HG02884 (cell line): Measurements from ENCODE around the gene MCF2L2.
"Not testable (repeated sequence)": the region's sequence is repeated elsewhere in the genome, so short reads cannot be mapped to it uniquely, and the experiment has no call there.

Experiments used
- ATAC-seq: cut with Tn5 transposase; IDR thresholded peaks from one replicate; pipeline ENCODE4 v1.9.1; 2021; ENCODE audit warnings: mild to moderate bottlenecking, moderate library complexity; ENCODE audit not compliant: unreplicated experiment

MCF2L2 gene, protein sequence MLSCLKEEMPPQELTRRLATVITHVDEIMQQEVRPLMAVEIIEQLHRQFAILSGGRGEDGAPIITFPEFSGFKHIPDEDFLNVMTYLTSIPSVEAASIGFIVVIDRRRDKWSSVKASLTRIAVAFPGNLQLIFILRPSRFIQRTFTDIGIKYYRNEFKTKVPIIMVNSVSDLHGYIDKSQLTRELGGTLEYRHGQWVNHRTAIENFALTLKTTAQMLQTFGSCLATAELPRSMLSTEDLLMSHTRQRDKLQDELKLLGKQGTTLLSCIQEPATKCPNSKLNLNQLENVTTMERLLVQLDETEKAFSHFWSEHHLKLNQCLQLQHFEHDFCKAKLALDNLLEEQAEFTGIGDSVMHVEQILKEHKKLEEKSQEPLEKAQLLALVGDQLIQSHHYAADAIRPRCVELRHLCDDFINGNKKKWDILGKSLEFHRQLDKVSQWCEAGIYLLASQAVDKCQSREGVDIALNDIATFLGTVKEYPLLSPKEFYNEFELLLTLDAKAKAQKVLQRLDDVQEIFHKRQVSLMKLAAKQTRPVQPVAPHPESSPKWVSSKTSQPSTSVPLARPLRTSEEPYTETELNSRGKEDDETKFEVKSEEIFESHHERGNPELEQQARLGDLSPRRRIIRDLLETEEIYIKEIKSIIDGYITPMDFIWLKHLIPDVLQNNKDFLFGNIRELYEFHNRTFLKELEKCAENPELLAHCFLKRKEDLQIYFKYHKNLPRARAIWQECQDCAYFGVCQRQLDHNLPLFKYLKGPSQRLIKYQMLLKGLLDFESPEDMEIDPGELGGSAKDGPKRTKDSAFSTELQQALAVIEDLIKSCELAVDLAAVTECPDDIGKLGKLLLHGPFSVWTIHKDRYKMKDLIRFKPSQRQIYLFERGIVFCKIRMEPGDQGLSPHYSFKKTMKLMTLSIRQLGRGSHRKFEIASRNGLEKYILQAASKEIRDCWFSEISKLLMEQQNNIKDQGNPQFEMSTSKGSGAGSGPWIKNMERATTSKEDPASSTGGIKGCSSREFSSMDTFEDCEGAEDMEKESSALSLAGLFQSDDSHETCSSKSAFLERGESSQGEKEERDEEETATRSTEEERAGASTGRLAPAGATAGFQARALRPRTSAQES

DNA sequence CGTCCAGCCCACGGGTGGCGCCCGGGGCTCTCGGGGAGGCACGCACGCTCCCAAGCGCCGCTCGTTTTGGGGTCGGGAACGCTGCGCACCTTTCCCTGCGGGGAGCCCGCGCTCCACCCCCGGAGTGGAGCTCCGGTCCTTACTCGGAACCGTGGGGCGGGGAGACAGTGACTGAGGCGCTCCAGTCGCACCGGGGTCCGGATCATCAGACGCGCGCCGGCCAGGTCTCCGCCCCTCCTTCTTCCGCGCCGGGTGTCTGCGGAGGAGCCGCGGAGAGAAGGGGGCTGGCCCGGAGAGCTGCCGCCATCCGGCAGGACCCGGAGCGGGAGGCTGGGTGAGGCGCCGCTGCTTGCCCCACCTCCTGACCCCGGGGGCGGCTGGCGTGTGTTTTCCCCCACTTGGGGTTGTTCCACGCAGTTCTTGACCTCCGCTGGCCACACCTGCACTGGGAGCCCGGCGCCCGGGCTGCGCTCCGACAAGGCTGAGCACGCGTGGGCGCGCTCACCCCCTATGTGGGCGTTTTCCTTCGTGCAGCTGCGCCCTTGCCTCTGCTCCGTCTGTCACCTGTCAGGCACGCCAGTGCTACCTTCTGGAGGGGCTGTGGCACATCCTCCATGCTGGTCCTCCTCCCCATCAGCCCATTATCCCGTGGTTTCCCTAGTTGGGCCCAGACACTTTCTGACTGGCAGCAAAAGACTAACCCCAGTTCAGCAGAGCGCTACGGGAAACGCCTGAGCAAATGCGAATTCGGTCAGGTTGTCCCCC lies at the start of gene MCF2L2:
Gene MCF2L2 (minus strand): TSS at position 173 of the 765 bp plus-strand sequence. CDS start 642 bp downstream, outside the sequence.
- peak; percentile 70 for ATAC-seq

DNA sequence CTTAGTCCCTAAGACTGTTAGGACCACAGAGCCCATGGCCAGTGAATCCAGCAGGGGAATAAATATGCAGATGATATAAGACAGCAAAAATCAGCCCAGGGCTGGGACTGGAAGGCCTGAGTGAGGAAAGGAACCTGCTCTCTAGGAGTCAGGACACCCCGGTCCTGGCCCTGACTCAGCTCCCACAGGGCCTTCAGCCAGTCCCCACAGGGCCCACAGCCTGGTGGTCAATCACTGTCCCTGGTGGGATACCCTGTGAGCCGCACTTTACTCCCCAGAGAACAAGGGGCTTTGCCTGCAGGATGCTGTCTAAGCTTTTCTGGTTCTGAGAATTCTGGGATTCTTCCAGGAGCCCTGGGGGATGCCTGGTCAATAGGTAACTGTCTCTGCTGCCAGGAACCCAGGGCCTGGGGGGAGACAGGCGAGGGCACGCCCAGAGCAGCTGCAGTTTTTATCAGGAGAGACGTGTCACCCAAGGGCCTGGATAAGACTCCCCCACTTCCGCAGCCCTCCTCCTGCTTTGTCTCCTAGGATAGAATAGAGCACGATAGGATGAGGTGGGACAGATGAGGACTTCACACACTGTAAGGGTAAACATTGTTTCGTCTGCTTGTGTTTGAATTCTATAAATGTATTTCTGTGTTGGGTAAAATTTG lies 49.5 kb upstream of the MCF2L2 start:
- no peak for ATAC-seq

DNA sequence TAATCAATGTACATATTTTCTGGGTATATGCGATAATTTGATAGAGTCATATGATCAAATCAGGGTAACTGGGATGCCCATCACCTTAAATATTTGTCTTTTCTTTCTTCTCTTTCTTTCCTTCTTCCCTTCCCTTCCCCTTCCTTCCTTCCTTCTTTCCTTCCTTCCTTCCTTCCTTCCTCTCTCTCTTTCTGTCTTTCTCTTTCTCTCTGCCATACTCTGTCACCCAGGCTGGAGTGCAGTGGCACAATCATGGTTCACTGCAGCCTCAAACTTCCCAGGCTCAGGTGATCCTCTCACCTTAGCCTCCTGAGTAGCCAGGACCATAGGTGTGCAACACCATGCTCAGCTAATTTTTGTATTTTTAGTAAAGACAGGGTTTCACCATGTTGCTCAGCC lies 47.3 kb upstream of the MCF2L2 start:
- not testable (repeated sequence) for ATAC-seq

DNA sequence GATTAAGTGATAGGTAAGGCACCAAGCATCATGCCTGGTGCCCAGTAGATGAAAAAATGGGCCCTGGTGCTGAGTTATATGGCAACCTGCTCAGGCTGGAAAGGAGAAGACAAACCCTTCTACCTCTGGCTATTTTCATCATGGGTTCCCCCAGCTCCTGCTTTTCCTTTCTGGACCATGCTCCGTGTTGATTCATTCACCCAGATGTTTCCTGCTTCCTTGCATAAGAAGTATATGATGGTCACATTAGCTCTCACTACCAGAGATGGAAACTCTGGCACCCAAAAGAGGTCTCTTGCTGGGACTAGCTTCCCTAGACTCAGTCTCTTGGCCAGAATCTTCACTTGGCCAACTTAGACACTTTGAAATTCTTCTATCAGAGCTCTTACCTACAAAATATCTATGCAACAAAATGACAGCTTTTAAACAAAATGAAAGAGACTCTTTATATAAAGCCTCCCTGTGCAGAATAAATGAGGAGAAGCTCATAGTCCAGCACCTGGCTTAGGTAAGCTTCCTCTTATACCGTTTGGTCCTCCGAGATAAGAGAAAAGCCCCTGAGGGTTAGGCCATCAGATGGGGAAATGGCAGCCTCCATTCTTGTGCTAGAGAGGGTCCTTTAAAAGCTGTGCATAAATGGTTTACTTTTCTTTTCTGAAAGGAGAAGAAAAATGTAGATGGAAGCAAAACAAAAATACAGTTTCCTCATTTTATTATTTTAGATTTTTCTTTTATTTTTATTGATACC lies 46.8 kb upstream of the MCF2L2 start:
- ATAC-seq, result no peak

DNA sequence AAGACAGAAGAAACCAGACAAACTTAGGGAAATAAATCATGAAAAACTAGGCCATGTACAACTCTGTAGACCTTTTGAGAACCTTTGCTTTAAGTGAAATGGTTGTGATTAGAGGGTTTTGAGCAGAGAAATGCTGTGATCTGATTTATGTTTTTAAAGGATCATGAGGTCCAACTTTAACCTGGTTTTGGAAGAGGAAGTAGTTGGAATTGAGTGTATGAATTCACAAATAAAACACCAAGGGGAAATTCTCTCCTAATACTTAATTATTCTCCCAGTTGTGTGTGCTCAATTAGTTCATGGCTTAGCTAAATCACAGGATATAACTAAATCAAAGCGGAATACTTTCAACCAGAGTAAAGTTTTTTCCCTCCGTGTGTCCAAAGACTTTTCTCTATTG lies 45.5 kb upstream of the MCF2L2 start:
- ATAC-seq, result no peak

DNA sequence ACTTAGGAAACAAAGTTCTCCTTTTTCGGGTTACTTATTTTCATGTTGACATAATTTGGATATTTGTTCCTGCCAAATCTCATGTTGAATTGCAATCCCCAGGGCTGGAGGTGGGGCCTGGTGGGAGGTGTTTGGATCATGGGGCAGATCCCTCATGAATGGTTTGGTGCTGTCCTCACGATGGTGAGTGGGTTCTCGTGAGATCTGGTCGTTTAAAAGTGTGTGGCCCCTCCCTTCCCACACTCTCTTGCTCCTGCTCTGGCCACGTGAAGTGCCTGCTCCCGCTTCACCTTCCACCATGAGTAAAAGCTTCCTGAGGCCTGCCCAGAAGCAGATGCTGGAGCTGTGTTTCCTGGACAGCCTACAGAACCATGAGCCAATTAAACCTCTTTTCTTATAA lies 43.7 kb upstream of the MCF2L2 start:
- ATAC-seq, result no peak

DNA sequence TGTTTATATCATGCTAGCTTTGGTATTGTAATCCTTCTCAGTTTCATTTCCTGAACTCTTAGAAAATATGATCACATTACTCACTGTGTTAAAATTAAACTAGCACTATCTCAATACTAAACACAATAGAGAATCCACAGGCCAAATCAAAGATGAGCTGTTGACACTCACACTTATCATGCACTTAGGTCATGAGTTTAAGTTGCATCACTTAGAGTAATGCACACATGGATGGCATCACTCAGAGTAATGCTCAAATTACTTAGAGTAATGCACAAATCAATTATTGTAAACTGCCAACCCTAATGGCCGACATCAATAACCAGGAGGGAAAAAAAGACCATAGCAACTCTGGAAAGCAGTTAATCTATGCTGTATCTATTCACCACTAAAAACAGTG lies 40.0 kb upstream of the MCF2L2 start:
- no peak for ATAC-seq

DNA sequence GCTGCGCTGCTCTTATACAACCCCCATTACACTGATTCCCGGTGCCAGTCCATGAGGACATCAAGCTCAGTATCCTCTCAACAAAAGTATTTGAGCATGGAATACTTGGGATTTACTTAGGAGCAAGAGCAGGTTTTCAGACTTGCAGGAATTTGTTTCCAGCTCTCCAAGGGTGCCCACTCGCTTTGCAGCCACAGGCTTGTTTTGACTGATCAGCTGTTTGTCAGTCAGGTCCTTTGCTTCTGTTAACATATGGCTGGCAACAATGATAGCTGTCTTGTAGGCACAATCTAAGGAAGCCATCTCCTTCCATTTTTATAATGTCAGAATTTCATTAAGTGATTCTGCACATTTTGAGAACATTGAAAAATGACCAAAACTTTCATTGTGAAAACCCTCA lies 38.2 kb upstream of the MCF2L2 start:
- ATAC-seq, result no peak

DNA sequence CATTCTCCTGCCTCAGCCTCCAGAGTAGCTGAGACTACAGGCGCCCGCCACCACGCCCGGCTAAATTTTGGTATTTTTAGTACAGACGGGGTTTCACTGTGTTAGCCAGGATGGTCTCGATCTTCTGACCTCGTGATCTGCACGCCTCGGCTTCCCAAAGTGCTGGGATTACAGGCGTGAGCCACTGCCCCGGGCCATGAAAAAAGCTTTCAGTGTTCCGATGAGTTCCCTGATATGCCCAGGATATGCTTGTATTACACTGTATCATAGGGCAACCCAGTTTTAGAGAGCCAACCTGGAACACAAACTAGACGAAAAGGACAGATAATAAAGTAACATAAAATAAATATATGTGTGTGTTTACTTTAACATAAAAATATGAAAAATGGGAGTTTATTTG lies 37.3 kb upstream of the MCF2L2 start:
- ATAC-seq, result not testable (repeated sequence)

DNA sequence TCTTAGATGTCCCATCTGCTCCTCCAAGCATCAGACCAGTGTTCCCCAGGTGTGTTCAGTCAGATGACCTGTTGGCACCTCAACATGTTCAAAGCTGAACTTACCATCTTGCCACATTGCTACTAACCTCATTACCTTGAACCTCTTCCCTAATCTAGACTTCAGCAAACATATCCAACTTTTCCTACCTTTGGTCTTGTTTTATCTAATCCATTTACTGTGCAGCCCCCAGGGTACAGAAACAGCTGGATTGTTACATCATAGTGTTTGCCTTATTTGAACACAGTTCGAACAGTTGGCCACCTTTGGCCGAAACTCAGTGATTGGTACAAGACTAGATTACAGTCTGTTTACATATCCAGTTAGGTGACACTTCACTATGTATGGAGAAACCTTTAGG lies 36.1 kb upstream of the MCF2L2 start:
- ATAC-seq, result no peak

DNA sequence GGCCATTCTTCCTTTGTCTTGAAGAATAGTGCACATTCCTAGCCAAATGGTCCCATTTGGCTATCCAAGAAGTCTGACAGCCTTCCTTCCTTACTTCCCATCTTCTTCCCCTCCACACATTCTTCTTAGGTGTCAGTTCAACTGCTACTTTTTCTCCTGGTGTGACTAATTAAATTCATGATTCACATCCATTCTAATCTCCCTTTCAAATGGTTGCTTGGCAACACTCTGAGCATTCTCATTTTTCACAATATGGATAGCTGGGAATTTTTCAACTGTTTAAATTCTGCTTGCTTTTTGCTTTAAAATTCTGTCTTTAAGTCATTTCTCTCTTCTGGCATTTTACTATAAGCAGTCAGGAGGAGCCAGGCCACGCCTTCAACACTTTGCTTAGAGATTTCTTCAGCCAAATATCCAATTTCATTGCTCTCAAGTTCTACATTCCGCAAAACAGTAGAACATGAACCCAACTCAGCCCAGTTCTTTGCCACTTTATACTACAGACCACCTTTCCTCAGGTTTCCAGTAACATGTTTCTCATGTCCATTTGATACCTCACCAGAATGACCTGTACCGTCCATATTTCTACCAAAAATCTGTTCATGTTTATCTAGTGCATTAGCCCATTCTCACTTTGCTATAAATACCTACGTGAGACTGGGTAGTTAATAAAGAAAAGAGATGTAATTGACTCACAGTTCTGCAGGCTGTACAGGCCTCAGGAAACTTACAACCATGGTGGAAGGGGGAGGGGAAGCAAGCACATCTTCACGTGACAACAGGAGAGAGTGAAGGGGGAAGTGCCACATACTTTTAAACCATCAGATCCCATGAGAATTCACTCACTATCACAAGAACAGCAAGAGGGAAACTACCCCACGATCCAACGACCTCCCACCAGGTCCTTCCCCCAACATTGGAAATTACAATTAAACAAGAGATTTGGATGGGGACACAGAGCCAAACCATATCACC lies 31.9 kb upstream of the MCF2L2 start:
- no peak for ATAC-seq

DNA sequence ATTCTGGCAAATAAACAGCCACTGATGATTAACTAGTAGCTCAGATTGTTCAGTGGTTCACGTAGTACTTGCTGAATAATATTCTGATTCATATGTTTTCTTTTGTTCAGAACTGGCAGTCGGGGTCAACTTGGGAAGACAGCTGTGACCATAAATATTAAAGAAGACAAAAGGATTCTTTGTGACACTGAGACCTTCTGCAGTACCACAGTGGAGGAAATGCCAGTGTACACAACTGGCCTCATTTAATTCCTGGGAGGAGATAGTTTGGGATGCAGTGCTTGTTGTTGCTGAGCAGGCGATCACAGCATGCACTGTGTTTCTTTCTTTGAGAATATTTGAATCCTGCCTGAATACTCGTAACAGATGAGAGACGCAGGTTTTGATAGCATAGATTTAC lies 26.7 kb upstream of the MCF2L2 start:
- ATAC-seq, result no peak

DNA sequence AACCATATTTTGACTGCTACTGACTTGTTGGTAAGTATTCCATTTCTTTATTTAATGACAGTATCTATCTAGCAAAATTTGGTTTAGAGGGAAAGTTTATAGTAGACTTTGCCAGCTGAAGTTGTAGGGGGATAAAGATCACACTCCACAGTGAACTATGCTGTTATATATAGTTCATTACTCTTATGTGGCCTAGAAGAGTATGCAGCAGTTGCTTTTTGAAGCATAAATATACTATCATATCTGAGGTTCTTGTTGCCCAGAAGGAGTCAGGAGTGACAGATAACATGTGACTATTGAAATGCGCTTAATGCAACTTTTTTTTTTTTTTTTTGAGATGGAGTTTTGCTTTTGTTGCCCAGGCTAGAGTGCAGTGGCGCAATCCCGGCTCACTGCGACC lies 25.6 kb upstream of the MCF2L2 start:
- no peak for ATAC-seq

DNA sequence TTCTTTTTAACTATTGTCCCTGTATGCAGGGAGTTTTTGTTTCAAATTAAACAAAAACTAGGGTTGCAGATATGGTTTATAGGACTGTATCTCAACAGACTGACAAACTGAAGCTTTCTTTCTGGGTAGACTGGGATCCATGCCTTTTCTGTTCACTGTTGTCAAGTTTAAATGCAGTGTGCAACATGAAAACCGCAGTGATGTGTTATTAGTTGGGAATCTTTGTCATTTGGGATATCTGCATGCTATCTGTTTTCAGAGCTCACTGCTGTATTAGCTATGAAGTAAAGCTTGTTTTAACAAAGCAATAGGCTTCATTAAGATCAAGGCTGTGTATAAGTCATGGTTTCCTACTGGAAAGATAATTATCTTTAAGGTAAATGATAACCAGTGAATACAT lies 21.4 kb upstream of the MCF2L2 start:
- no peak for ATAC-seq

DNA sequence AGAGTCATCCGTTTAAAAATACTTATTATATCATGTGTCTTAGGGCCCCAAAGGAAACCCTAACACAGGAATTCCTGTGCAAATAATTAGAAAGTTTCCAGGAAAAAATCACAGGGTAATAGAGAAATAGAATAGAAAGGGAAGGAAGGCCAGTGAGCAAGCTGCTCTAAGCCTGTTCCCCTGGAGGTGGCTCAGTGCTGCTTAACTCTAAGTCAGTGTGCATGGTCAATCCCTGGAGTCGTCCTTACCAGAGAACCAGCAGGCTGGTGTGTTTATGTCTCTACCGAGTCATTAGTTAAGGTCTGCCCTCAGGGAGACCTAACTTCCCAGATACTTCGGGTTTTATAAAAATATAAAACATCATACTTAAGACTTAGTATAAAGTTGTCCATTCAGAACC lies 21.0 kb upstream of the MCF2L2 start:
- ATAC-seq, result no peak

DNA sequence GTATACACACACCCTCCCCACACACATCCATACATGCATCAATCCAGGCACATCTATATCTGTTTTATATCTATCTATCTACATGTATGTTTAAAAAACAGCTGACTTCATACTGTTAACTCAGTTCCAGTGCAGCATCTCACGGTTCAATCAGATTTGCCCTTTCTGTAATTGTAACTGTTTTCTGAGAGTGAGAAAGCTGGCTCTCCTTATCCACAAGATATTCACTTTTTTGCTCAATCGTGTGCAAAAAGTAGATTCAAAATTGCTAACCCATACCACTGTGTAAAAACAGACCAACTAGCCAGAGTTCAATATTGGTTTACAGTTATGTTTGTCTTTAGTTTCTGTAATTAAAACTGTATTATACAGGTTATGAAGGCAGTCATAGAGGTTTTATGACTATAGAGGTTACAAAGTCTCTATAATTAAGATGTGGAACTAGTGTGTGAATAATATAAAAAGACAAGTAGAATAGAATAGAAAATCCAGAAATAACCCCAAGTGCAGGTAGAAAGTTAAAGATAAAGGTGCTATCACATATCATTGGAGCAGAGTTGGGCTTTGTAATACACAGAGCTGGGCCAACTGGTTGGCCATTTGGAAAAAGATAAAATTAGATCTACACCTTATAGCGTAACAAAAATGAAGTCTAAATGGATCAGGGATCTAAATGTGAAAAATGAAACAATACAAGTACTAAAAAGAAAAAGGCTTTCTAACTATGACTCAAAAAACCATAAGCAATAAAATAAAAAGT lies 20.1 kb upstream of the MCF2L2 start:
- ATAC-seq, result no peak

DNA sequence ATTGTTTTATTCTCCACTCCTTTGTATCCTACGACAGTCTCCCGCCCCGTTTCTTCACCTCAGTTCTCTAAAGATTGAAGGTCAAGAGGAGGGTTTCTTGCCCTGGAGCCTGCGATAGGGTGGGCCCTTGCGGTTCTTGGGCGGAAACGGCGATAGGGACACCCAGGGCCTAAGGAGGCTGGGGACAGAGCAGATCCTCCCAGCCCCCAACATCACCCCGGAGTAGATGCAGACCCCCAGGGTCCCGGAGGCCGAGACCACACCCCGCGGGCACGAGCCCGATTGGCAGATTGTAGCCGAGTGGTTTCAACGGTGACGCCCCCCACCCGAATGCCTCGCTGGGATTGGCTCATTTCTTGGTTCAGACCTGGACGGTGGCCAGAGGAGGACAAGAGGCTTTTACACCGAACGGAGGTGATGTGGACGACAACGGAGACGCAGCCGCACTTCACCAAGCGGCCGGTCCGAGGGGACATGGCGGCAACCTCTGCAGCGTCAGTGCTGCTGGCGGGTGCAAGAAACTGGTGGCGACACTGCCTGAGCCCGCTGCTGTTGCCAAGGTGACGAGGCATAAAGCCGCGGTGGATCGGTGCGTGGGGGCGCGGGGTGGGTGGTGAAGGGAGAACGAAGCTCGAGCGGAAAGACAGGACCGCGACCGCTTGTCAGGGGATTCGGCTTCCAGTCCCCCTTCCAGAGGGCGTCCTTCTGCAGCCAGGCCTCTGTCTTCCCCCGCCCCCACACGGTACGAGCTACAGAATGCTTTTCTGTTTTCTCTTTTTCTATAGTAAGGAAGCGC lies 19.0 kb upstream of the MCF2L2 start:
- peak; percentile 84 for ATAC-seq
